G401.6 (cell line): ENCODE results near the gene GPC4.

ENCODE experiments used
- FAIRE-seq: peaks from 2 replicates; lab custom pipeline; 2012; peaks lifted over from hg19 to GRCh38; lab: Jason Lieb, UNC

GPC4 gene

GRCh38 chrX:133410550-133410949, 4.7 kb downstream of the GPC4 start:
- FAIRE-seq = no peak

- FAIRE-seq = no peak
These were observed 9.6 kb downstream of the GPC4 start for GRCh38 chrX:133405498-133406185.

GRCh38 chrX:133403984-133404383, 11.3 kb downstream of the GPC4 start:
- no peak for FAIRE-seq

- FAIRE-seq = peak; percentile 28
These were observed 12.3 kb downstream of the GPC4 start for GRCh38 chrX:133402830-133403625.

- no peak for FAIRE-seq
These were observed 13.2 kb downstream of the GPC4 start for GRCh38 chrX:133402042-133402453.

- FAIRE-seq = no peak
These were observed 13.8 kb downstream of the GPC4 start for GRCh38 chrX:133401536-133401935.

- no peak for FAIRE-seq
These were observed 15.9 kb downstream of the GPC4 start for GRCh38 chrX:133399411-133399810.

GRCh38 chrX:133394765-133395164, 20.5 kb downstream of the GPC4 start:
- FAIRE-seq = no peak

- no peak for FAIRE-seq
These were observed 22.6 kb downstream of the GPC4 start for GRCh38 chrX:133392671-133393070.

GRCh38 chrX:133391111-133391510, 24.2 kb downstream of the GPC4 start:
- no peak for FAIRE-seq

- no peak for FAIRE-seq
These were observed 24.6 kb downstream of the GPC4 start for GRCh38 chrX:133390676-133391075.

- FAIRE-seq = no peak
These were observed 25.3 kb downstream of the GPC4 start for GRCh38 chrX:133389975-133390374.

GRCh38 chrX:133384454-133384853, 30.8 kb downstream of the GPC4 start:
- FAIRE-seq = no peak

GRCh38 chrX:133380711-133381619, 34.3 kb downstream of the GPC4 start:
- FAIRE-seq = no peak

GRCh38 chrX:133376422-133376821, 38.9 kb downstream of the GPC4 start:
- no peak for FAIRE-seq

GRCh38 chrX:133375615-133376340, 39.5 kb downstream of the GPC4 start:
- no peak for FAIRE-seq

GRCh38 chrX:133374874-133375387, 40.4 kb downstream of the GPC4 start:
- no peak for FAIRE-seq

- FAIRE-seq = no peak
These were observed 41.8 kb downstream of the GPC4 start for GRCh38 chrX:133373386-133374079.

GRCh38 chrX:133370696-133371275, 44.5 kb downstream of the GPC4 start:
- FAIRE-seq = no peak

GRCh38 chrX:133369065-133369464, 46.2 kb downstream of the GPC4 start:
- FAIRE-seq = no peak

GRCh38 chrX:133366735-133367134, 48.6 kb downstream of the GPC4 start:
- FAIRE-seq = no peak
